A549 treated with Mapracorat at 1 μM for 4 hours (cell line): Measurements from ENCODE around the gene PIGN. TPM values are rescaled to one million over a fixed set of nuclear protein-coding genes. Genes with fewer than 3 reads are reported as not detected.

Experiments
- total RNA-seq: library from RNA; stranded (reverse); fragments of 200-300 nt; extraction: Qiagen RNA extraction; gene quantifications from 5 replicates; pipeline ENCODE4 v1.2.3, GENCODE V29; 2022

PIGN gene
- total RNA-seq, result 7.5 to 10.8 TPM (median 9.4 TPM) in 5 replicates

GRCh38 chr18:62186774-62187542 is at the start of gene PIGN, which contains the start of gene RELCH:
Gene PIGN (minus strand): TSS chr18:62187056. CDS start chr18:62161353, 25,703 bp downstream.
Gene RELCH (plus strand): TSS chr18:62187255. CDS start chr18:62187506, 251 bp downstream.

Other genes starting within 250 kb of the PIGN start
- 11.7 to 16.2 TPM (median 14.0 TPM) in 5 replicates for gene RELCH, start 199 bp upstream of the PIGN start, total RNA-seq
- gene TNFRSF11A, start 138.3 kb upstream of the PIGN start, total RNA-seq, result 4.8 to 9.7 TPM (median 8.3 TPM) in 5 replicates